HG02759 (cell line): ENCODE data around the gene PIGL.
"Not testable (repeated sequence)": the region's sequence is repeated elsewhere in the genome, so short reads cannot be mapped to it uniquely, and the experiment has no call there.

ENCODE experiments used
- ATAC-seq: cut with Tn5 transposase; IDR thresholded peaks from one replicate; pipeline ENCODE4 v1.9.1; 2021; ENCODE audit warnings: mild to moderate bottlenecking, moderate library complexity; ENCODE audit not compliant: unreplicated experiment

The PIGL gene

DNA sequence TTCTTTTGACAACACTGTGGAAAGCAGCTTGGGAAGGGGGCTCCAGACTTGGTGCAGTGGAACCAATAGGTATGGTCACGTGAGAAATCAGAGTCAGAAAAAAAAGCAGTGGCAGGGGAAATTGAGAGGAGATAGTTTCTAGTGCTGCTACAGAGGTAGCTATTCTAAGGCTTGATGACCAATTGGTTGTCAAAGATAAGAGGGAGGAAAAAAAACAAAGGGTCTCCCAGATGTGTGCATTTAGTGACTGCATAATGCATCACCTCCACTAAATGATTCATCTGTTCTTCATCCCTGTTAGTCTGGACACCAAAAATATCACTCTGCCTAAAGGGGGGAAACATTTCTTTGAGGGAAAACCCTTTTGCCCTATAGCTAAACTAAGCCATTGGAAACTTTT, 56.5 kb downstream of the PIGL start:
- ATAC-seq: no peak

DNA sequence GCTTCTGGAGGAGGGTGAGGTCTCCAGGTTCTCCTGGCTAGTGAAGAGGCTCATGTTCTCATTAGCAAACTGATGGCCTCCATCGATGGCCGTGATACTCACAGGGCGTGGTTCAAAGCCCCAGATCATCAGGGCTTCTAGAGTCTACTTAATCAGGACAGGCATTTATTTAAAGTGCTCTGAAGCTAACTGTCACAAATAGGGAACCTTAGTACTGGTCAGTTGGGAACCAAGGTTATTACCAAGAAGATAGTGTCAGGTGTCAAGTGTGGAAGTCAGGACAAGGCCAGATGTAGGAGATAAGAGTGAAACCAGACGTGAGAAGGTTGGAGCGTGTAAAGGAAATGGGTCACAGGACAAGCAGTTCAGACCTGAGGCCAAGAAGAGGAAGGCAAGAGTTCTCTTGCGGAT, 56.9 kb downstream of the PIGL start:
- ATAC-seq: no peak

DNA sequence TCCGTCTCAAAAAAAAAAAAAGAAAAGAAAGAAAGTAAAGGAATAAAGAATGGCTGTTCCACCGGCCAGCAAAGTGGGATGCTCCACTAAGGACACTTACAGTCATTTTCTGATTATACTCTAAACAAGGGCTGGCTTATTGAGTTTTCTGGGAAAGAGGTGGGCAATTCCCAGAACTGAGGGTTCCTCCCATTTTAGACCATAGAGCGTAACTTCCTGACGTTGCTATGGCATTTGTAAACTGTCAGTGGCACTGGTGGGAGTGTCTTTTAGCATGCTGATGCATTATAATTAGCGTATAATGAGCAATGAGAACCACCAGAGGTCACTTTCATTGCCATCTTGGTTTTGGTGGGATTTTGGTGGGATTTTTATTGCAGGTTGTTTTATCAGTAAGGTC, 58.0 kb downstream of the PIGL start:
- no peak for ATAC-seq

DNA sequence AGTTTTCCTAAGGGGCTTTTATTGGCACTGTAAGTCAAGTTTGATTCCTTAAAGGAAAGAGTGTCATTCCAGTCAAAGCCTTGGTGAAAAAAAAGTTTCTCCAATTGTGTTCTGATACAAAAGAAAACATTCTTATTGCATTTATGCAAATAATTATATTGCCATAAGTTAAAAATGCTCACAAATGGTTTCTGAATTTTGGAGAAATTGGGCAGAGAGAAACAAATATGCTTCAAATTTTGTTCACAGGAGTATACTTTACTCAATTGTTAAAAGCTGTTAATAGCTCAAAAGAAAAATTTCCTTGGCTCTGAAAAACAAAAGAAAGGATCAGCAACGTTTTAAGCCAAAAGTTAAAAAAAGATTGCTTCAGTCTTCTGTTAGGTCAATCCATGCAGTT, 60.2 kb downstream of the PIGL start:
- ATAC-seq: no peak

DNA sequence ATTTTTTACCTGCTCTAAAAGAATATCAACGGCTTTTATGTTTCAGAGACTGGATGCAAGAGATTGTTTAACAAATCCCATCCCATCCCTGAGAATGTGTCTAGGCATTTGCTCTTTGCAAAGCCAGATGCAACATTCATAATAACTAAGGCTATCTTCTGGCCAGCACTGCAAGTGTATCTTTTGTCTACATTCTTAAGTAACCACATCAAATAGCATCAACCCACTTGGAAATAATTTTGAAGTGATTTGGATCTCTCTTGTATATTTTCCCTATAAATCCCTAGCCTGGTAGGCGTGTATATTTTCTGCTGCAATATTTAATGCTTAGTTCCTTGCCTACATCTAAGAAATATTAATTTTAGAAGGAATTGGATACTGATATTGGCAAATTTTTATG, 64.3 kb downstream of the PIGL start:
- ATAC-seq: no peak

DNA sequence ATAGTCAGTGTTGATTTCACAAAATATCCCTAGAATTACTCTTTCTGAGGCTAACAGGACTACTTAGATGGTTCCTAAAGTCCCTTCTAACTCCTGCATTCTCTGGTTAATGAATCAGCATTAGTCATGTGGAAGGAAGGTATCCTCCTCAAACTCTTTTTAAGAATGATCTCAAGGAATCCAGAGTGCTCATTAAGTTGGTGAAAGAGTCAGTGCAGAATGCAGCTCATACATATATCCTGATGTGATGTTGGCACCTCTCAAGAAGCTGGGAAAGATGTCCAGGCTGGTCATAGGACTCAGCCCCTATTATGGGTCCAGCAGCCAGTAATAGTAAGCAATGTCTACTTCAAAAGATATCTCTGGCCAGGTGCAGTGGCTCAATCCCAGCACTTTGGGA, 65.5 kb downstream of the PIGL start:
- ATAC-seq: no peak

DNA sequence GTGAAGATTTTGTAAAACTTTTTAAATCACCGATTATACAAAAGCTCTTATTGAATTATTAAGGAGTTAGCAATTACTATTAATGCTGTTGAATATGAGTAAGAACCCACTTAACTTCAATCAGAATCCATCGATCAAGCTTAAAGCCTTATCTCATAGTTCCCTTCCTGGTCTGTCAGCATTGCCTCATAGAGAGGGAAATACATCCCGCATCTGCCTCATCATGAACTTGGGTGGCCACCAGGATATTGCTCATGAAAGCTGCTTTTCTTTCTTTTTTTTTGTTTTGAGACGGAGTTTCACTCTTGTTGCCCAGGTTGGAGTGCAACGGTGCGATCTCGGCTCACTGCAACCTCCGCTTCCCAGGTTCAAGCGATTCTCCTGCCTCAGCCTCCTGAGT, 66.7 kb downstream of the PIGL start:
- ATAC-seq: no peak

DNA sequence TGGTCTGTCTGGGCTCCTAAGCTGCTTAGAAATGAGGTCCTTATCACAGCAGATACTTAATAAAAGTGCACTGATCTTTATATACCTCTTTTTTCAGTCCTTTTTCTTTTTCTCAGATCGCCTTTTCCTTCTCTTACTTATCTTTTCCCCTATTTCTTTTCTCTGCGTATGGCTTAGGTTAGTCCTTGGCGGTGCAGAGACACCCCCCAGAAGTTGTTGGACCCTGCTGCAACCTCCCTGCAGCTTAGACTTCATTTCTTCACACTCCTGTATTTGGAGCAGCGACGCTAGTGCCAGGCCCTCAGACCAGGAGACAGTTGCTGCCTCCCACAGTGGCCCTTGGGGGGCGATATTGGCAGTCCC, 68.6 kb downstream of the PIGL start:
- no peak for ATAC-seq

DNA sequence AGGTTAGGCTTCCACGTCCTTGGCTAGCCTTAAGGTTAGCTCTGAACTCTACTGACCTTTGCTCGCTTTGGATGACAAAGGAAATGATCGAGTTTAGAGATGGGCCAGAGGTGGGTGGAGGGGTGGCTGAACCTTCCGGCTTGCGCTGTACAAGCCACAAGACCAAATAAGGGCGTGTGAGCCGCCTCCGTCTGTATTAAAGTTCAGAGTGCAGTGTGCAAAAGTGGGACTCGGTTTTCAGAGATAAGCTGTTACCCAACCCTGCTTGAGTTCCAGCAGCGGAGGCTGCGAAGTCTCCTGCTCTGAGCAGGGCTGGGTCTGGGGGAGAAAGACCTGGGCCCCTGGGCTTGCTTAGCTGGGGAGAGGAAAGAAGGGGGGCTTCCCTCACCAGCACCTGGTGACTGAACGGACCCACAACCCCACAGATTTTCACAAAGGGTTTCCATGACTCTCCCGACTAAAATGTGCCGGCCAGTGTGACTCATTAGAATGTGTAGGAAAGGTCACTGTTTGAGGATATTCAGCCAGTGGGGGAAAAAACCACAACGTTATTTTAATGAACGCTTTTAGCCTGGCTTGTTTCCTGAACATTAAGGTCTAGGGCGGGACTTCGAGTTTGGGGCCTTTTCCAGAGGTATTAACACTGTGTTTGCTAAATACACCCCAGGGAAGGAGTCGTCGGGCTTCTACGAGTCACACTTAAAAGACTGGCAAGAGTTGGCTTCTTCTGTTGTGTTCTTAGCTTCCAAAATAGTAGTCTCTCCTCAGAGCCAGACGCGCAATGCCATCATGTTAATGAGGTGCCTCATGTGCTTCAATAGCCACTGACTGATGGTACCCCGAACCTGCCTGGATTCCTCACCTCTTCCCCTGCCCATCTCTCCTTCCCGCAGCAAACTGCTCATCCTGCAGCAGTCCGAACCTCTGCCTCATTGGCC, 69.3 kb downstream of the PIGL start:
- ATAC-seq: peak; percentile 83

DNA sequence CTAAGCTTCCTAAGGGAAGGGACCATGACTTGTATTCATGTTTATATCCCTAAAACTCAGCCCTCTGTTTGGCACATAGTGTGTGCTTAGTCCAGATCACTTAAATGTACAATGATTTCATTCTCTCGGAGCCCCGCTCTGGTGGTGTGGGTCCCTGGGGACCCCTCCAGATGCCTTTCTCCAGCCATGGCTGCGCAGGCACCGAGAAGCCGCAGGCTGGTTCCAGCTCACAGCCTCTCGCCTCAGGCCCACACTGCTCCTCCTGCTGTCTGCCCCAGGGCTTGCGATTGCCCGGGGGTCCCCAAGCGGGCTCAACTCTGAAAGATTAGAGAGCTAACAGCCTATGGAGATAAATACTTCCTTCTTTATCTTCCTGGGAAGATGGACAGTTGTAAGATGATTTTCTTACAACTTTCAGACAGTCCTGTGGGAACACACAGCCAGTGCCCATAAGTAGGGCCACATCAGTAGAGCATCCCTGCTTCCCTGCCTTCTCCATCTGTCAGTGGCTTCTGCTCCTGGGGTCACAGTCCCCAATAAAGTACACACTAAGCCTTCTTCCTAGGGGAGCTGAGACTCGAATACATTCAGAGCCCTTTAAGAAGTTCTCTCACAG, 70.0 kb downstream of the PIGL start:
- peak; percentile 57 for ATAC-seq

DNA sequence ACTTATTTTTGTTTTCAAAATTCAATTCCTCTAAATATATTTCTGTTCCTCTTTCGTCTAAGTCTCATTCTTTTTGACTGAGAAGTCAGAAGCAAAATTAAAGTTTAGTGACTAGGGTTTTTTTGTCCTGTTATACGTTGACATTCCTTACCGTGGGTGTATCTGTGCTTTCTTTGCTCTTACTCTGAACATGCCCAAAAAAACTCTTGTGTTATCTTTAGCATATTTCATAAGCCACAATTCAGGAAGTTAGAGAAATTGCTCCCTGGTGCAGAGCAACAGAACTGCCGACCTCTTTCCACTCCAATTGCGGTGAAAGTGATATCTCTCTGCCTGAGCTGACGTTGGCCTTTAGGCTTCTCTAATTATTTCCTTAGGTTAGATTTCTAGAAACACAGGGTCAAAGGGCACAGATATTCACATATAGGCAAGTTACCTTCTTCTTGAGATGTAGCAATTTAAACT, 70.6 kb downstream of the PIGL start:
- ATAC-seq: peak; percentile 11

DNA sequence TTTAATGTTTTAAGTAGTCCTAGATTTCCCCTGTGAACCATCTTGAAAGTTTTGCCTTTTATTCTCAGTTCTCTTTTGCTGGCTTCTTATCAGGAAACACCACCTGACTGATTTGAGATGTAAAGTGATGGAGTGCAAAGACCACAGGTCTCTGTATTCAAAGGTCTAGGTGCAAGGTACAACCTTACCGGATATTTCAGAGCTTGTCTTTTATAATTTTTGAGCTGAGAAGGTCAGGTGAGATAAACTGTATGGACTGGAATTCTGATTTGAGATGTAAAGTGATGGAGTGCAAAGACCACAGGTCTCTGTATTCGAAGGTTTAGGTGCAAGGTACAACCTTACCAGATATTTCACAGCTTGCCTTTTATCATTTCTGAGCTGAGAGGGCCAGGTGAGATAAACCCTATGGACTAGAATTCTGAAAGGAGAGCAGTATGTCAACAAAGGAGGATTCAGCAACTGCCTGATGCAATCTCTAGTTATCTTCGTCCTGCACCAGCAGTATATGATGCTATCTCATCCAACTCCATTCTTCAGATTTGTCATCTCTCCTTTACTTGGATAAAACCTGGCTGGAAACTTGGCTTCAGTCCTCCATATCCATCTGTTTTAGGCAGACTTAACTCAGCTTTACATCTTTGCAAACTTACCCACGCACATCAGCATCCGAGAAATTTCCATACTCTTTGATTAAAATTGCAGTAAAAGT, 72.0 kb downstream of the PIGL start:
- no peak for ATAC-seq

DNA sequence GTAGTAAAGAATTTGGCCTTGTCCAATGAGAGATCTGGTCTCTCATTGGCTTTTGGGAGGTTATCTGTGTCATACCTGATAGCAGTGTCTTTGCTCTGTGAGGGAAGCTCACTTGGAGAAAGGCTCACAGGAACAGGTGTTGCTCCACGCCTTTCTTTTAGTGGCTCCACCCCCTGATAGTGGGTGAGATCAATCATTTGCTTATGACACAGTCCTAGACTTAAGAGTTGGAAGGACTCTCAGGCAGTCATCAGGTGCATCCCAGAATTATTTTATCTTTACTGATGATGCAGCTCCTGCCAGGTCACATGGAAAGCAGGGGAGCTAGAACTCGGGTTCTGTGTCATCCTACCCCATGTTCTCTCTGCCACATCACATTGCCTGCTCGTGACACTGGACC, 76.9 kb downstream of the PIGL start:
- no peak for ATAC-seq

DNA sequence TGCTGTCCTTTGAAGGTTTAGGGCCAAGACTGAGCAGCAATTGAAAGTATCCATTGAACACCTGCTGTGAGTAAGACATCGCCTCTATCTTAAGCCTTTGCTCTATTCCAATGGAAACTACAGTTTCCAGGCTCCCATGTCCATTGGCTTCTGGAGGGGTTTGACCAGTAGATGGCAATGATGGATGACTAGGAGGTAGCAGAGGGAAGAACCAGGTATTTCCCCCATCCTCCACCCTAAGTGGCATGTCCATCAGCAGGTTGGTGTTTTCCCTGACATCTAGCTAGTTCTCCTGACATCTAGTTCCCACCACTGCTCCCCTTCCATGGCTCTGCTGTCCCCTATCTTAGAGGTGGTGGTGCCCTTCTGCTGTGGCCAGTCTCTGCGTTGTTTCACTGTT, 77.5 kb downstream of the PIGL start:
- ATAC-seq: no peak

DNA sequence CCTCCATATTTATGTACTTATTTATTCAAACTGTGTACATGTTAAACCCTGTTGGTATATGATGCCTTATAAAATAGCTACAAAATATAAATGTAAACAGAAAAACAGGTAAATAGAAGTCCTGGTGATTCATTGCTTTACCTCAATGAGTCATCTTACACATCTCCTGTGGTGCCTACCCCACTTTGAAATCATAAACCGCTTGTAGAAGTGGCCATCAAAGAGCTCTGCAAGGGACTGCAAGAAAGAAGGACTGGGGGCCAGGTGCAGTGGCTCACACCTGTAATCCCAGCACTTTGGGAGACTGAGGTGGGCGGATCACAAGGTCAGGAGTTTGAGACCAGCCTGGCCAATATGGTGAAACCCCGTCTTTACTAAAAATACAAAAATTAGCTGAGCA, 79.1 kb downstream of the PIGL start:
- ATAC-seq: not testable (repeated sequence)

DNA sequence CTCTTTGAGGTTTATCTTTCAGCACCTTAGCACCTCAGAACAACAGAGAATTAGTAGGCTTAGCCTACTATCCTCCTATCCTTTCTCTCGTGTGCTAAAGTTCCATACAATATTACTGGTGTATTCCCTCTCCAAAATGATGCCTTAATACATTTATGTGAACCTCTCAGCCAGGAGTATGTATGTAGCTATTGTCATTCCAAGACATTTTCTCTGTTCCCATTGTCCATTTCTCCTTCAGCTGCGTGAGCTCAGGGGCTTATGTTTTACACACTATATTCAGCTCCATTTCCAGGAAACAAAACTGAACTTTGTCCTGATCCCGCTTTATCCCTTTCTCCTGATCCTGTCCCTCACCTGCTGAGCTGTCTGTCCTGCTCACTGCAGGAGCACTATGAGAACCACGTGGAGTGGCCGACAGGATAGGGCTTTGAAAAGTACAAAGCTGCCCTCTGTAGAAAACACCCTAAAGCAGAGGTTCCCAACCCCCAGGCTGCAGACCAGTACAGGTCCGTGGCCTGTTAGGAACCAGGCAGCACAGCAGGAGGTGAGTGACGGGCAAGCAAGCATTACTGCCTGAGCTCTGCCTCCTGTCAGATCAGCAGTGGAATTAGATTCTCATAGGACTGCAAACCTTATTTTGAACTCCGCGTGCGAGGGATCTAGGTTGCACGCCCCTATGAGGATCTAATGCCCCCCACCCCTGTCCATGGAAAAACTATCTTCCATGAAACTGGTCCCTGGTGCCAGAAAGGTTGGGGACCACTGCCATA, 80.5 kb downstream of the PIGL start:
- ATAC-seq: no peak

DNA sequence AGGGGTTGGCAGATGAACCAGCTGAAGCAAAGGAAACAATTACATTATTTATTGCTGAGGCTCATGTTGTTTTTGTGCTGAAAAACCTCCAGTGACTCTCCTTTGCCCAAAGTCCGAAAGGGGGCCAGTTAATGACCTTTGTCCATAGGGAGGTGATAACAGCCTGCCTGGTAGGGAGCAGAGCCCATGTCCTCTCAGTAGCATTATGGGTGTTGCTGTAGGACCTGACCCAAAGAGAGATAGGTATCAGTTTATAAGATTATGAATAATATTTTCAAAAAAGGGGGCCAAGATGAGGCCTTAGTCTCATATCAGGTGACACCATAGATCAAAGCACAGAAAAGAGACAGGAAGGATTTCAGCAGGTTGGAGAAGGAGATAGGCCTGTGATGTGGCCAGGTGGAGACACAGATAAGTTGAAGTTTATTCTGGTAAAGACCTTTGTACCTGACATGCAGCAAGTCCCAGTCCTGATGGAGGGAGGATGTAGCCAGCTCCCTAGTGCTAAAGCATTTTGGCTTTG, 81.2 kb downstream of the PIGL start:
- no peak for ATAC-seq

DNA sequence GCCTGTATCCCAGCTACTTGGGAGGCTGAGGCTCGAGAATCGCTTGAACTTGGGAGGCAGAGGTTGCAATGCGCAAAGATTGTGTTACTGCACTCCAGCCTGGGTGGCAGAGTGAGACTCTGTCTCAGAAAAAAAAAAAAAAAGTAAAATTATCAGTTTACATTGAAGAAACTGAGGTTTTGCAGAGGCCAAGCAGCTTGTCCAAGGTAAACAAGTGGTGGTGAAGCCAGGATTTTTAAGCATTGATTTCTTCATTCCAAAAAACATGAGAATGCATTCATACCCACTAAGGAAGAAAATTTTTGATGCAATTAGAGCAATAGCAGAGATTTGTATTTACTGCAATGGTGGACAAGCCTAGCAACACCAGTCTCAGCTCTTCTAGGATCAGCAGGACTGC, 83.5 kb downstream of the PIGL start:
- no peak for ATAC-seq

DNA sequence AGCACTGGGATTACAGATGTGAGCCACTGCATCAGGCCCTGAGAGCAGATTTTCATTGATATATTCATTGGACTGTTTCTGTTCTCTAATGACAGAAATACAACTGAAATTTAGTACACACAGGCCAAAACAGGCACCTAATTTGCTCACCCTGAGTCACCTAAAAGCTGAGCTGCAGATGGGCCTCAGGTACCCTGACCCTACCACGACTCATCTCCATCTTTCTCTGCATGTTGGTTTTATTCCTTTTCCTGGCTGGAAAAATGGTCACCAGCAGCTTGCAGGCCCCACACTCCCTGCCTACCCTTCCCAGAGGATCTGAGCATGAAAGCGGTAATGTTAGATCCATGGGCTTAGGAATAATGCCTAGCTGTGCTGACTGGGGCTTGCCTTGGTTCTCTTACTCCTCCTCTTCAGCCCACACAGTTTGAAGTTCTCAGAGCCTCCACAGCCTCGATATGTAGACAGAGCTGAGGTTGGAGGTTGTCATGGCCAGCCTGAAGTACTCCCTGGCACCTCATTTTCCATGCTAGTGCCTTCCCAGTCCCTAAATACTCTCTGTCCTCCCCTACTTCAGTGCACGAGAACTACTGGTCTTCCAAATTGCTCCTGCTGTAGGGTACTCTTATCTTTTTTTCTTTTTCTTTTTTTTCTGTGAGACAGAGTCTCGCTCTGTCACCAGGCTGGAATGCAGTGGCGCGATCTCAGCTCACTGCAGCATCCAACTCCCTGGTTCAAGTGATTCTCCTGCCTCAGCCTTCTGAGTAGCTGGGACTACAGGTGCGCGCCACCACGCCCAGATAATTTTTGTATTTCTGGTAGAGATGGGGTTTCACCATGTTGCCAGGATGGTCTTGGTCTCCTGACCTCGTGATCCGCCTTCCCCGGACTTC, 85.2 kb downstream of the PIGL start:
- ATAC-seq: no peak

DNA sequence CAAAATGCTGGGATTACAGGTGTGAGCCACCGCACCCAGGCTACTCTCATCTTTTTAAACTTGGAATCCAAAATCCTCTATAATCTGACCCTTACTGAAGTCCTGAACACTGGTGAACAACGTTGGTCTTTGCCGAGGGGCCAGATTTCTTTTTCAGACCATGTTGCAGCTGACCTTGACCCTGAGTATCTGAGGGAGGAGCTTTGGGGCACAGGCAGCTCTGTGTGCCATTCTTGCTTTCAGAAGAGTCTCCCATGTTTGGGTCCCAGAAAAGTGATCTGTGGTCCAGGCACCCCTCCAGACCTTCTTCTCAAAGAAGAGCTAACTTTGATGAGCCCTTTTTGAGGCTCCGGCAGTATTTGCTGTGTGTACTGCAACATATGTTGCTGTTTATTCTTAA, 85.8 kb downstream of the PIGL start:
- ATAC-seq: no peak
